DND-41 (cell line): Measurements from ENCODE around the gene MYT1.

ENCODE experiments used
- EZH2 ChIP-seq: IDR thresholded peaks from 3 replicates; pipeline ENCODE4 v1.6.1; 2012; ENCODE audit warnings: borderline replicate concordance, low read depth, mild to moderate bottlenecking, moderate library complexity, low read length, inconsistent platforms; ENCODE audit not compliant: severe bottlenecking
- TF ChIP-seq, protein P1 (sequence below): IDR thresholded peaks from 2 replicates; pipeline ENCODE4 v1.5.1; 2012; ENCODE audit warnings: borderline replicate concordance, low read length, moderate library complexity, mild to moderate bottlenecking; ENCODE audit not compliant: poor library complexity, severe bottlenecking; ENCODE audit errors: extremely low read depth

- TF ChIP-seq, protein P1, sequence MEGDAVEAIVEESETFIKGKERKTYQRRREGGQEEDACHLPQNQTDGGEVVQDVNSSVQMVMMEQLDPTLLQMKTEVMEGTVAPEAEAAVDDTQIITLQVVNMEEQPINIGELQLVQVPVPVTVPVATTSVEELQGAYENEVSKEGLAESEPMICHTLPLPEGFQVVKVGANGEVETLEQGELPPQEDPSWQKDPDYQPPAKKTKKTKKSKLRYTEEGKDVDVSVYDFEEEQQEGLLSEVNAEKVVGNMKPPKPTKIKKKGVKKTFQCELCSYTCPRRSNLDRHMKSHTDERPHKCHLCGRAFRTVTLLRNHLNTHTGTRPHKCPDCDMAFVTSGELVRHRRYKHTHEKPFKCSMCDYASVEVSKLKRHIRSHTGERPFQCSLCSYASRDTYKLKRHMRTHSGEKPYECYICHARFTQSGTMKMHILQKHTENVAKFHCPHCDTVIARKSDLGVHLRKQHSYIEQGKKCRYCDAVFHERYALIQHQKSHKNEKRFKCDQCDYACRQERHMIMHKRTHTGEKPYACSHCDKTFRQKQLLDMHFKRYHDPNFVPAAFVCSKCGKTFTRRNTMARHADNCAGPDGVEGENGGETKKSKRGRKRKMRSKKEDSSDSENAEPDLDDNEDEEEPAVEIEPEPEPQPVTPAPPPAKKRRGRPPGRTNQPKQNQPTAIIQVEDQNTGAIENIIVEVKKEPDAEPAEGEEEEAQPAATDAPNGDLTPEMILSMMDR: no peak
- TF ChIP-seq EZH2: no peak
These were observed 10.2 kb upstream of the MYT1 start for GRCh38 chr20:64153861-64154589.
